ENCODE data around the gene ESRP2.

The ESRP2 gene

GRCh38 chr16:68235887-68236136 lies at the start of gene ESRP2:
ESRP2 (minus strand) TSS chr16:68236127; CDS start chr16:68236045, 82 bp downstream.
- DNase-seq (ENCODE audit: low spot score), result no peak

DNA sequence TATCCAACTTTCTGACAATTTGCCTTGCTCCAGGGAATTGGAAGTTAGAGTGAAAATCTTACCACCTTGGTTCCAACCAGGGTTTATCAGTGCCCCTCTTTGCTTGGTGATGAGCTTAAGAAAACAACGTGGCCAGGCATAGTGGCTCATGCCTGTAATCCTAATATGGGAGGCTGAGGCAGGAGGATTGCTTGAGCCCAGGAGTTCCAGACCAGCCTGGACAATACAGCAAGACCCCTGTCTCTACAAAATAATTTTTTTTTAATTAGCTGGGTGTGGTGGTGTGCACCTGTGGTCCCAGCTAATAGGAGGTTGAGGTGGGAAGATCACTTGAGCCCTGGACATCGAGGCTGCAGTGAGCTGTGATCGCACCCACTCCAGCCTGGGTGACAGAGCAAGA lies 49.8 kb upstream of the ESRP2 start:
- no peak for DNase-seq (ENCODE audit: low spot score)

GRCh38 chr16:68284847-68285246 lies 48.9 kb upstream of the ESRP2 start:
- DNase-seq (ENCODE audit: low spot score), result no peak

- DNase-seq (ENCODE audit: low spot score), result no peak
These were observed 48.1 kb upstream of the ESRP2 start for GRCh38 chr16:68283801-68284598.

- DNase-seq (ENCODE audit: low spot score), result no peak
These were observed 47.4 kb upstream of the ESRP2 start for GRCh38 chr16:68283346-68283745.

DNA sequence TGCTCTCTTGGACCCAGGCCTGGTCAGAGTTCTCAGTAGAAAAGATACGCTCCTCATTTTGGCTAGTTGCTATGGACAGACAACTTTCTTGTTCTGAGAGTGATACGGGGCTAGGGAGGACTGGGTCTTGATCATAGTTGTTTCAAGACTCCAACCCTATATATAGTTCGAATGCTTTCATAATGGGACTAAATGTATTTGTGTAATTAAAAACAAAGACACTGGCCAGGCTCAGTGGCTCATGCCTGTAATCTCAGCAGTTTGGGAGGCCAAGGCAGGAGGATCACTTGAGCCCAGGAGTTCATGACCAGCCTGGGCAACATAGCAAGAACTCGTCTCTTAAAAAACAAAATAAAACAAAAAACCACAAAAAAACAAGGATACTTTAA lies 46.1 kb upstream of the ESRP2 start:
- DNase-seq (ENCODE audit: low spot score), result no peak

DNA sequence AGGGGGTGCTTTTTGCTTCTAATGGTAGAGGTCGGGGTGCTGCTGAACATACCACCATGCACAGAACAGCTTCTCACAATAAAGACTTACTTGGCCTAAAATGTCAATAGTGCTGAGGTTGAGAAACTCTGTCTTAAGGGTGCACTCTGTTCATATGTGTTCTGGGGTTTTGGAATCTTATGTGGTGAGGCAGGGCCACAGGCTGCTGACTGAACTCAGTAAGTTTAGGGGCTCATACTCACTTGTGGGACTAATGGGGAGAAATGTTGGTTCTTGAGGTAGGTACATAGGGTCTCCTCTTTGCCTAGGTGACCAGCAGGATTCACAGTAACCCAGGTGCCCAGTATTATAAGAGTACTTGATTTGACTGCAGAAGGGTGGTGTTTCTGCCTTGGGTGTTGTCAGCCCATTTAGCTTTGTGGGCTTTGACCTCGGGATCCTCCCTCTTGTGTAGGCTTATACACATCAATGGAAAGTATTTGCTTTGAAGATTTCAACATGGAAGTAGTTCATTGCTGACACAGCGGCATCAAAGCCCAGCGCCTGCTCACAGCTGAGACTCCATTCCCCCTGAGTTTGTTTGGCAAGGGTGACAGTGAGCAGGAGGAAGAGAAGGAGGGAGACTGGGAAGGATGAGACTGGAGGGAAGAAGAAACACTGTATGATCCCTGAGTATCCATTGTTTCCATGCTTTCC lies 45.6 kb upstream of the ESRP2 start:
- DNase-seq (ENCODE audit: low spot score), result no peak

- no peak for DNase-seq (ENCODE audit: low spot score)
These were observed 44.0 kb upstream of the ESRP2 start for GRCh38 chr16:68279726-68280558.

DNA sequence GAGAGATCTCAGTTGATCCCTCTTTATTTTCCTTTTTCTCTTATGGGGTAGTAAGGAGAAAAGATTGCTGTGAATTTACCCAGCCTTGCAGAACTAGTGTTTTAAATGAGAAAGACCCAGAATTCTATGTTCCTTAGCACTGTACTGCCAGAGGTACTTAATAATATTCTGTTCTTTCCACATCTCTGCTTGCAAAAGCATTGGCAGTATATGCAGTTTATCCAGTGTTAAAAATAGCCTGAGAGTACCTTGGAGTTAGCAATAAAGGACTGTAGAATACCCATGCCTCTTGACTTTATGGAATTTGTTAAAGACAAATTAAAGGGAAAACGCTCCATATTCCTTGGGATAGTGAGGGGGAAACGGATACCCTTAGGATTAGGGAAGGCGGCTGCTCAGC lies 40.3 kb upstream of the ESRP2 start:
- no peak for DNase-seq (ENCODE audit: low spot score)

- DNase-seq (ENCODE audit: low spot score), result no peak
These were observed 39.8 kb upstream of the ESRP2 start for GRCh38 chr16:68275611-68276191.

- DNase-seq (ENCODE audit: low spot score), result no peak
These were observed 38.5 kb upstream of the ESRP2 start for GRCh38 chr16:68274441-68274840.

DNA sequence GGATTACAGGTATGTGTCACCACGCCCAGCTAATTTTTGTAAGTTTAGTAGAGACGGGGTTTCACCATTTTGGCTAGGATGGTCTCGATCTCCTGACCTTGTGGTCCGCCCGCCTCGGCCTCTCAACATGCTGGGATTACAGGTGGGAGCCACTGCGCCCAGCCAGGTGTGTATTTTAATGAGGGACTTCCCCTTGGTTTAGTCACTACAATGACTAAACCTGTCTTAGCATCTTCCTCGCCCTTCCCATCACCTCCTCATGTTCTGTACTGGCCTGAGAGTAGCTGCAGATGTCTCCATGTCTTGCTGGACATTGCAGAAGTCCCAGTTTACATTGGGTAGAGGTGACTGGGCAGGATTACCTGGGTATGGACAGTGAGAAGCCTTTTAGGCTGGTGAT lies 38.0 kb upstream of the ESRP2 start:
- no peak for DNase-seq (ENCODE audit: low spot score)

DNA sequence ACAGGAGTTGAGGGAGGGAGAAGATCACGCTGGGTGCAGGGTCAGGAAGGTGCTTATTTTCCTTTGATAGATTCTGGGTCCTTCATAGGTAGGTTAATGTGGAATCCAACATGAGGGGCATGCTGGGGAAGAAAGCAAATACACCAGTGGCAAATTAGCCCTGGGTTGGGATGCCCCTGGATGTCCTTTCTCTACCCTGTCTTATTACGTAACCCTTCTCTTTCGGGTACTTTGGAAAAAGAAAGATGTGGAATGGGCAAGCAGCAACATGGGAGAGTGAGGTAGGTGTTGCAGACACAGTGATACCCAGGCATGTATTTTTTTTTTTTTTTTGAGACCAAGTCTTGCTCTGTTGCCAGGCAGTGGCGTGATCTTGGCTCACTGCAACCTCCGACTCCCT lies 37.5 kb upstream of the ESRP2 start:
- no peak for DNase-seq (ENCODE audit: low spot score)

DNA sequence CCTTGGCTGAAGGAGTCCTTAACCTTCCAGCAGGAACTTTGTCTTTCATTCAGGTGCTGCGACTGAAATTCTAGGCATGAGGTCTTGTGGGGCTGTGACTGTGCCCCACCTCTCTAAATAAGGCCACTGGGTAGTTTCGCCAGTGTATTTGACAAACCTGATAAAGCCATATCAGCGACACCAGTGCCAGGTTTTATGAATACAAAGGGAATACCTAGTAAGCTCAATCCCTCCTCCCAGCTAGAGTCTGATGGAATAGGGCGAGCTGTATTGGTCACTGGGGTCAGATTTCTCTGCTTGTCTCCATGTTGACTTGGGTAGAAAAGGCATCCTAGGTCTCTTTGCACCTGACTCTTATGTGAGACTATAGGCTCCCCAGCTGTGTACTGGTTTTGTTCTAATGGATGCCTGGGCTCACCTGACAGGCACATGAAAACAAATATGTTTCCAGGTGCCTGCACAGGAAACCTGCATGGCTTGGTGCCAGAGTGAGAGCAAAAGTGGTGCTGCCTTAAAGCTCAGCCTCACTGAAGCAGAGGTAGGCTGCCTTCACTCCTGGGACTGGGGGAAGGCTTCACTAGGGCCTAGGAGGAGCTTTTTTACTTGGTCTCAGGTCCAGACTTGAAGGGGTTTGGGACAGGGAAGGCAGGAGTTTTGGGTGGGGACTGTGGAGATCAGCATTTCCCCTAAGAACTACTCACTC lies 36.7 kb upstream of the ESRP2 start:
- DNase-seq (ENCODE audit: low spot score), result no peak

DNA sequence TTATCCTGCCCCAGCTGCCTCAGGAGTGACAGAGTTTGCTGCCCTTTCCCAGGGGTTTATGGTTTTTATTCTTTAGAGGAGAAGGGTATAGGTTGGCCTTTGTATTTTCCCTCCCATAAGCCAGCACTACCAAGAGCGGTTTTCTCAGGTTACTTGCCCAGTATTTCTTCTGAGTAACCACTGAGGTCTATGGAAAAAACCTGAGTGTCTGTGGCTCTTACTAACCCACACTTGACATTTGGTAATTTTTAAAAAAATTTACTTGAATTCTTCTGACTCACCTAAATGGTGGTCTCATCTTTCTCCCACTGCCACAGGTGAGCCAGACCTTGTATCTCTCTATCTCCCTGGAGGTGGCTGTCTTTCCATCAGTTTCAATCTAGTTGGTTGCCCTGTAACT lies 34.4 kb upstream of the ESRP2 start:
- no peak for DNase-seq (ENCODE audit: low spot score)

GRCh38 chr16:68269793-68270192 lies 33.9 kb upstream of the ESRP2 start:
- DNase-seq (ENCODE audit: low spot score), result no peak

GRCh38 chr16:68267612-68268405 lies 31.9 kb upstream of the ESRP2 start:
- no peak for DNase-seq (ENCODE audit: low spot score)

- no peak for DNase-seq (ENCODE audit: low spot score)
These were observed 29.4 kb upstream of the ESRP2 start for GRCh38 chr16:68265078-68265920.

GRCh38 chr16:68264128-68265077 lies 28.5 kb upstream of the ESRP2 start, which contains the start of gene SLC7A6:
SLC7A6 (plus strand) TSS chr16:68264526; CDS start chr16:68274727, 10,201 bp downstream.
- peak; percentile 85 for DNase-seq (ENCODE audit: low spot score)
